Caco-2 (cell line): ENCODE measurements around the gene CYTH4. TPM values are rescaled to one million over a fixed set of nuclear protein-coding genes. Genes with fewer than 3 reads are reported as not detected.

Experiments
- BruUV-seq: library from RNA; stranded (reverse); fragments of 400-500 nt; replicated peaks from 2 replicates; lab custom pipeline; 2021; lab: Mats Ljungman, UMichigan
- CTCF ChIA-PET: fragments of 300-600 bp; sonication (Branson Sonifier 250); formaldehyde crosslinking; loops from one replicate; lab custom pipeline; 2022; ENCODE audit warnings: antibody characterized with exemption; lab: Charles Lee
- POLR2A ChIA-PET: fragments of 300-600 bp; sonication (Branson Sonifier 250); formaldehyde crosslinking; loops from one replicate; lab custom pipeline; 2022; ENCODE audit warnings: antibody characterized with exemption; lab: Charles Lee
- DNase-seq, 2 experiments: peaks; one replicate each; pipeline versions ENCODE4 v3.0.0 to v3.0.0-alpha.2; 2020 to 2022
- H3K27me3 ChIP-seq: replicated peaks from 2 replicates; pipeline ENCODE4 v1.6.0; 2011; ENCODE audit warnings: low read length; ENCODE audit not compliant: control insufficient read depth, insufficient read depth
- H3K36me3 ChIP-seq: 2 replicates; pipeline ENCODE4 v1.5.1; 2011; ENCODE audit warnings: low read length; ENCODE audit not compliant: control insufficient read depth, insufficient read depth
- H3K4me1 ChIP-seq: fragments of 250-450 bp; sonication (Bioruptor Pico); 2 replicates; pipeline ENCODE4 v1.5.1; 2020; ENCODE audit warnings: mild to moderate bottlenecking
- H3K4me3 ChIP-seq: 2 replicates; pipeline ENCODE4 v1.5.1; 2011; ENCODE audit warnings: low read depth, mild to moderate bottlenecking, control low read depth, low read length
- H3K9me3 ChIP-seq: fragments of 250-450 bp; sonication (Bioruptor Pico); 2 replicates; pipeline ENCODE4 v1.5.1; 2020; ENCODE audit warnings: mild to moderate bottlenecking, moderate library complexity
- H3K27ac Mint-ChIP-seq: one replicate; pipeline ENCODE4 v1.8.0; 2022; ENCODE audit warnings: mixed read lengths; ENCODE audit not compliant: unreplicated experiment
- H3K27me3 Mint-ChIP-seq: one replicate; pipeline ENCODE4 v1.8.0; 2022; ENCODE audit warnings: mixed read lengths; ENCODE audit not compliant: insufficient read depth, unreplicated experiment
- H3K36me3 Mint-ChIP-seq: one replicate; pipeline ENCODE4 v1.8.0; 2022; ENCODE audit warnings: mild to moderate bottlenecking, mixed read lengths; ENCODE audit not compliant: insufficient read depth, unreplicated experiment
- H3K4me1 Mint-ChIP-seq: one replicate; pipeline ENCODE4 v1.8.0; 2022; ENCODE audit warnings: low read depth, mixed read lengths; ENCODE audit not compliant: unreplicated experiment
- H3K4me3 Mint-ChIP-seq: one replicate; pipeline ENCODE4 v1.8.0; 2022; ENCODE audit warnings: mild to moderate bottlenecking, moderate library complexity, mixed read lengths; ENCODE audit not compliant: unreplicated experiment
- H3K9me3 Mint-ChIP-seq: one replicate; pipeline ENCODE4 v1.8.0; 2022; ENCODE audit warnings: mixed read lengths; ENCODE audit not compliant: unreplicated experiment
- intact Hi-C: fragments of 100-400 bp; cut with micrococcal nuclease; formaldehyde crosslinking; loops from one replicate; pipeline ENCODE4 v1.10.0; 2022; ENCODE audit not compliant: unreplicated experiment
- total RNA-seq: library from RNA; stranded (reverse); gene quantifications from 2 replicates; pipeline ENCODE4 v1.2.3, GENCODE V29; 2022
- TF ChIP-seq, protein P1 (sequence below), 2 experiments: fragments of 200-600 bp in 1 of 2; IDR thresholded peaks; 1 replicate in 1 of 2; 2 replicates in 1 of 2; pipeline versions ENCODE4 v1.5.1 to v1.8.0; 2011 to 2022; ENCODE audit warnings: antibody characterized with exemption in 1 of 2, control low read depth in 1 of 2, inconsistent platforms in 1 of 2, low read depth in 1 of 2, low read length in 1 of 2, mild to moderate bottlenecking in 1 of 2, moderate library complexity in 1 of 2; ENCODE audit not compliant: insufficient read depth in 1 of 2, severe bottlenecking in 1 of 2, unreplicated experiment in 1 of 2

CYTH4 gene
- total RNA-seq, 1 experiment from 2014 or later: not detected

DNA sequence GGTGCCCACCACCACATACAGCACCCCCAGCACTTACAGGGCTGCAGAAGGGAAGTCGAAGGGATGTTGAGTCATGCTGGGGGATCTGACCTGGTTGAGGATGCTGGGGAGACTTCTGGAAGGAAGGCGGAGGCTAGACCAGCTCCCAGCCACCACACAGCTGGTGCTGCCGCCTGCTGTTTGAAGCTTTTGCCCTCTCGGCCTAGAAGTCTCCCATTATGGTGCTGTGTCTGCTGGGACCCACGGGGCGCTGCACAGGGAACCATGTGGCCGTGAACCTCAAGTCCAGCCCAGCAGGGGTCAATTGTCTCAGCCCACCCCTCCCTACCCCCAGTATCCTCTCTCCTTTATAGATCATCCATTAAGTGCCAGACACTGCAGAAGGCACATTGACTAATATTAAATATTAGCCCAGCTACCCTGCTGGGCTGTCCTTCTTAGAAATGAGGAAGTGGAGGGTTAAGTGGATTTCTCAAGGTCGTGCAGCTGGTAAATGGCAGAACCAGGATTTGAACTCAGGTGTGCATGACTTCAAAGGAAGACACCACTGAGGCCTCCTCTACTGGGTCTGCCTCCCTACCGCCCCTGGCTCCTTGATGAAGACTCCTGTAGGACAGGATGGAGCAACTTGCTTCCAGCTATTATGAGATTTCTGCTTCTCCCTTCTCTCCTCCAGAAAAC lies 49.7 kb downstream of the CYTH4 start:
- Histone ChIP-seq H3K9me3 (no peaks in the 10 kb centered on the region), H3K27me3 (no peaks in the 10 kb centered on the region), H3K36me3 (no peaks in the 10 kb centered on the region), H3K4me1 (peaks cover 50% of the 10 kb centered on the region), H3K4me3 (no peak overlapping the region)
- no peaks in the 10 kb centered on the region for H3K9me3 Mint-ChIP-seq
- peaks cover 62% of the 10 kb centered on the region for H3K4me1 Mint-ChIP-seq
- no TSS peak for BruUV-seq
- no peak overlapping the region for H3K4me3 Mint-ChIP-seq
- peak overlapping the region; percentile 86 for H3K27ac Mint-ChIP-seq
- TF ChIP-seq, protein P1, sequence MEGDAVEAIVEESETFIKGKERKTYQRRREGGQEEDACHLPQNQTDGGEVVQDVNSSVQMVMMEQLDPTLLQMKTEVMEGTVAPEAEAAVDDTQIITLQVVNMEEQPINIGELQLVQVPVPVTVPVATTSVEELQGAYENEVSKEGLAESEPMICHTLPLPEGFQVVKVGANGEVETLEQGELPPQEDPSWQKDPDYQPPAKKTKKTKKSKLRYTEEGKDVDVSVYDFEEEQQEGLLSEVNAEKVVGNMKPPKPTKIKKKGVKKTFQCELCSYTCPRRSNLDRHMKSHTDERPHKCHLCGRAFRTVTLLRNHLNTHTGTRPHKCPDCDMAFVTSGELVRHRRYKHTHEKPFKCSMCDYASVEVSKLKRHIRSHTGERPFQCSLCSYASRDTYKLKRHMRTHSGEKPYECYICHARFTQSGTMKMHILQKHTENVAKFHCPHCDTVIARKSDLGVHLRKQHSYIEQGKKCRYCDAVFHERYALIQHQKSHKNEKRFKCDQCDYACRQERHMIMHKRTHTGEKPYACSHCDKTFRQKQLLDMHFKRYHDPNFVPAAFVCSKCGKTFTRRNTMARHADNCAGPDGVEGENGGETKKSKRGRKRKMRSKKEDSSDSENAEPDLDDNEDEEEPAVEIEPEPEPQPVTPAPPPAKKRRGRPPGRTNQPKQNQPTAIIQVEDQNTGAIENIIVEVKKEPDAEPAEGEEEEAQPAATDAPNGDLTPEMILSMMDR (IDR thresholded peaks at IDR 0.05; ENCODE audit: insufficient read depth in 1 of 2, low read depth in 1 of 2, low read length in 1 of 2, severe bottlenecking in 1 of 2, unreplicated experiment in 1 of 2): no peak
- CTCF ChIA-PET: interaction anchor here (0.7 to 1.9 kb wide), 3 partner anchors 11 to 118 kb away, joined by 5 to 6 read pairs (median 6); no protein-coding TSS in a partner anchor
- POLR2A ChIA-PET: no interaction called here
- peaks cover 8% of the 10 kb centered on the region for H3K36me3 Mint-ChIP-seq
- no peaks in the 10 kb centered on the region for H3K27me3 Mint-ChIP-seq
- no peak for DNase-seq
- intact Hi-C loops: no loop called here

DNA sequence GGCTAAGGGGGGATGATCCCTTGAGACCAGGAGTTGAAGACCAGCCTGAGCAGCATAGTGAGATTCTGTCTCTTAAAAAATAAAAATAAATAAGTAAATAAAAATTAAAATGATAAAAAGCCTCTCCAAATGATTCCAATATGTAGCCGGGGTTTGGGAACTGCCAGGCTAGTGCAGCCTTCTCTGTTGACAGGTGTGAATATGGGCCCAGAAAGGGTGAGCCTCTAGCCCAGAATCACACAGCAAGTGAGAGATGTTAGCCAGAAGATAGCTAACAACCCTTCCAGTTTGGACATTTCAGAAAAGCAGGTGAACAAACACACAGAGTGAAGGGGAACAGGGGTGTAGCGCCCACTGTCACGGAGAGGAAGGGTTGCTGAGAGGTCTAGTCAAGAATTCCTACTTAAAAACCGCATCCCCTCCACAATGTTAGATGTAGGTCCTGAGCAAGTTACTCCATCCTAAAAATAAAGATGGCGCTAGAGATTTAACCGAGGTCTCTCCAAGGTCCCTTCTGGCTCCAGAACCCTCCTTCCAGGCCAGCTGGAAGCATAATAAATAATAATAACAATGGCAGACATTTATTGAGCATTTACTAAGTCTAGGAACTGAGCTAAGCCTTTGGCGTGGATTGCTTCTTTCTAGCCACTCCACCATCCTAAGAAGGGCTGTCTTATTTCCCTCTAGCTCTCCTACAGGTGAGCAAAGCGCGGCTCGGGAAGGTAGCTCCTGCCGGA lies 51.6 kb downstream of the CYTH4 start:
- Histone ChIP-seq H3K4me1 (peaks cover 44% of the 10 kb centered on the region), H3K4me3 (no peak overlapping the region), H3K27me3 (no peaks in the 10 kb centered on the region), H3K36me3 (no peaks in the 10 kb centered on the region), H3K9me3 (no peaks in the 10 kb centered on the region)
- TF ChIP-seq, protein P1 (IDR thresholded peaks at IDR 0.05; ENCODE audit: insufficient read depth in 1 of 2, low read depth in 1 of 2, low read length in 1 of 2, severe bottlenecking in 1 of 2, unreplicated experiment in 1 of 2): no peak
- DNase-seq: no peak
- no TSS peak for BruUV-seq
- no peak overlapping the region for H3K4me3 Mint-ChIP-seq
- no peaks in the 10 kb centered on the region for H3K9me3 Mint-ChIP-seq
- H3K36me3 Mint-ChIP-seq: peaks cover 7% of the 10 kb centered on the region
- POLR2A ChIA-PET: no interaction called here
- intact Hi-C loops: no loop called here
- peaks cover 51% of the 10 kb centered on the region for H3K4me1 Mint-ChIP-seq
- CTCF ChIA-PET: interaction anchor here (0.7 to 0.8 kb wide), 2 partner anchors 9 to 45 kb away, joined by 3 read pairs; no protein-coding TSS in a partner anchor
- H3K27me3 Mint-ChIP-seq: no peaks in the 10 kb centered on the region
- no peak overlapping the region for H3K27ac Mint-ChIP-seq

DNA sequence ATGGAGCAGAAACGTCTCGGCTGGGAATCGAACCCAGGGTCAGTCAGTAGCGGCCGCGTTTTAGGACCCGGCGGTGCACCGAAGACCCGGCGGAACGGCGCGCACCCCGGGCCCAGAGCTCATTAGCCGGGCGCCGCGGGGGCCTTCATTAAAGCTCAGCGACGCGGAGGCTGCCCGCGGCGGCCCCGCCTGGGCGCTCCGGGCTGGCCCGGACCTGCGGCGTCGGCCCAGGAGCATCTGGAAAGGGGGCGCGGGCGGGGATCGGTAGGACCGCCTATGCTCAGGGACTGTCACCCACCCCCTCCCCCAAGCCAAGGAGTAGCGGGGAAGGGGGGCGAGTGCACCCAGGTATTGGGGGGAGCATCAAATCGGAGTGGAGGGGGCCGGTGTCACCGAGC lies 52.2 kb downstream of the CYTH4 start:
- ChIA-PET POLR2A (no interaction called here), CTCF (interaction anchor here (0.5 to 0.8 kb wide), 2 partner anchors 10 to 843 kb away, joined by 3 read pairs; no protein-coding TSS in a partner anchor)
- H3K9me3 Mint-ChIP-seq: no peaks in the 10 kb centered on the region
- no peaks in the 10 kb centered on the region for H3K27me3 Mint-ChIP-seq
- TF ChIP-seq, protein P1 (IDR thresholded peaks at IDR 0.05; ENCODE audit: insufficient read depth in 1 of 2, low read depth in 1 of 2, low read length in 1 of 2, severe bottlenecking in 1 of 2, unreplicated experiment in 1 of 2): no peak
- peaks cover 44% of the 10 kb centered on the region for H3K4me1 ChIP-seq
- H3K27ac Mint-ChIP-seq: no peak overlapping the region
- H3K27me3 ChIP-seq: no peaks in the 10 kb centered on the region
- peaks cover 45% of the 10 kb centered on the region for H3K4me1 Mint-ChIP-seq
- no peak for DNase-seq
- no peak overlapping the region for H3K4me3 Mint-ChIP-seq
- no TSS peak for BruUV-seq
- peaks cover 7% of the 10 kb centered on the region for H3K36me3 Mint-ChIP-seq
- H3K4me3 ChIP-seq: no peak overlapping the region
- no peaks in the 10 kb centered on the region for H3K36me3 ChIP-seq
- intact Hi-C loops: no loop called here
- H3K9me3 ChIP-seq: no peaks in the 10 kb centered on the region
